HG03457 (cell line): Measurements from ENCODE around the gene SPTLC1.
"Not testable (repeated sequence)": the region's sequence is repeated elsewhere in the genome, so short reads cannot be mapped to it uniquely, and the experiment has no call there.

Experiments
- ATAC-seq: cut with Tn5 transposase; IDR thresholded peaks from one replicate; pipeline ENCODE4 v1.9.1; 2021; ENCODE audit warnings: moderate number of reproducible peaks; ENCODE audit not compliant: unreplicated experiment

The SPTLC1 gene

DNA sequence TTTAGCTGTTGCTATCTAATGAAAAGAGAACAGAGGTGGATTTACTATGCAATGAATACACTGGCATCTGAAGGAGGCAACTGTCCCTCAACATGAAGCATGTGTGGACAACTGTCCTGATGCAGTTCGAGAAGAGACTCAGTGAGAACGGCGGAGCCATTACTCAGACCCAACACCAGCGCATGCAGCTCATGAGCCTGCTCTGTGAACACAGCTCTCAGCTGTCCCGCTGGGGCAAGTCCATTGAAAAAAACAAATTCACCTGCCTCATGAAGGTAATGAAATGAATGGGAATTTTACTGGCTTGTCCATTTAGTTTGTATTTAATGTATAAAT lies 78.8 kb downstream of the SPTLC1 start:
- ATAC-seq = no peak

DNA sequence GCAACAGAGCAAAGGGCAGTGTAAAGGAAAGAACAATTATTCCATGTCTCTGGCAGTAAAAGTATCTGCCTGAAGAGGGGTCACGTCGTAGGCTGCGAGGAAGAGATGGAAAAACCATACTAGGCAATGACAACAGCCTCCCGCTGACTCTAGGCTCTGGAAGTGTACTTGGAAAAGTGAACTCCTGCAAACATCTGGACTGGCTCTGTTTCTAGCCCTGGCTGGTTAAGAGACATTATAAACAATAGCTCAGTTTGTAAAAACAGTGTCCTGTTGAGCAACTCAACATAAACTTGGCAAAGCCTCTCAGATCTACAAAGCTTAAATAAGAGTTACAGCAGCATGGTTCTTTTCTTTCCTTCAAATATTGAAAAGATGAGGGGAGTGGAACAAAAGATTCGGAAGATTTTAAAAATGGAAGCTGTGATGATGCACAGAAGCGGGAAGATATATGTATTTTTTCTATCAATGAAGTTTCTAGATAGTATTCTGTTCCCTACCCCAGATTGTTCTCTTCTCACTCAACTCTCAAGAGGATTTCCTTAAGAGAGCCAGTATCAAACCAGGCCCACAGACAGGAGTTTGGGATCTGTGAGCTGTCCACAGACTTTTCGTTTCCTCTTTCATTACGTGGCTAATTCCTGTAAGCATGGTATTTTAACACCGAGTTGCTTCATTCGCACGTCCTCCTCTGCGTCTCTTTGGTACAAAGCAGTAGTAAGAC lies 79.4 kb downstream of the SPTLC1 start:
- no peak for ATAC-seq

DNA sequence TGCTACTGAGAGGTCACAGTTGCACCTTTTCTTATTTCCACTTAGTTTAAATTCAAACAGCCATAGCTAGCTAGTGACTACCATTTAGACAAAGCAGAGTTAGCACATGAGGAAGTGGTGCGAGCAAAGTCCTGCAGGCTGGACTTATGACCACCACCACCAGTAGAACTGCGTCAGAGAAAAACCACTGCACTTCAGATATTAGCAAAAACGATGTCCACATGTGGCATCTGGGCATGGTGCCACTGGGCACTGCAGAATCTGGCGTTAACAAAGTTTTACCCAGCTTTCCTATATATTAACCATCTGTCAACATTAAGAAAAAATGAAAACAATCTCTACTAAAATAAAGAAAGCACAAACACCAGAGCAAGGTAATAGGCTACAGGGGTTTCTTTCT lies 80.1 kb downstream of the SPTLC1 start:
- no peak for ATAC-seq

DNA sequence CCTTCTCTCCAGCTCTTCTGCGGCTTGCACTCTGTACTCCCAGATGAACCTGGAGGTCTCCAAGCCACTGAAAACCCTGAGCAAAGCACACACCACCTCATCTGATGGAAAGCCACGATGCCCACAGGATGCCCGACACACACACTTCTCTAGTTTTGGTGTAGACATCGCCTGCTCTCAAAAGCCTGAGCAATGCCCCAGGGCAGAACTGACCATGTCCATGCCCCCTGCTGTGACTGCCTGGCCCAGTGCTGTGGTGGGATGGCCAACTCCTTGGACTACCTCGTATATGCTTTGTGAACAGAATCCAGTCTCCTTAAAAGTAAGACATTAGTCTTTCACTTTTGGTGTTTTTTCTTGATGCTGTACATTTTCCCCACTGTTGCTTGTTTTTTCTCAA lies 81.2 kb downstream of the SPTLC1 start:
- ATAC-seq = no peak

DNA sequence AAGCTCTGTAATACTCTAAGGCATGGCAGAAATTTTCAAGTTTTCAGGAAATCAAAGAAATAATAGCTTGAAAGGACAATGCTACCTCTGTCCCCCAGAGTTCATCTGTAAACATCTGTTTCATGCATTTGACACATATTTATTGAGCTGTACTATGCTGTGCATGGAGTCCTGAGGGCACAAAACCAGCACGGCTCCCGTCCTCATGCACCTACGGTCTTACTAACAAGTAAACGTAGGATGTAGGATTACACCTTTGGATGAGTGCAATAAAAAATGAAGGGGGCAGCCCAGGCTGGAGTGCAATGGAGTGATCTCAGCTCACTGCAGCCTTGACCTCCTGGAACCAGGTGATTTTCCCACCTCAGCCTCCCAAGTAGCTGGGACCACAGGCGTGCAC lies 81.9 kb downstream of the SPTLC1 start:
- no peak for ATAC-seq

DNA sequence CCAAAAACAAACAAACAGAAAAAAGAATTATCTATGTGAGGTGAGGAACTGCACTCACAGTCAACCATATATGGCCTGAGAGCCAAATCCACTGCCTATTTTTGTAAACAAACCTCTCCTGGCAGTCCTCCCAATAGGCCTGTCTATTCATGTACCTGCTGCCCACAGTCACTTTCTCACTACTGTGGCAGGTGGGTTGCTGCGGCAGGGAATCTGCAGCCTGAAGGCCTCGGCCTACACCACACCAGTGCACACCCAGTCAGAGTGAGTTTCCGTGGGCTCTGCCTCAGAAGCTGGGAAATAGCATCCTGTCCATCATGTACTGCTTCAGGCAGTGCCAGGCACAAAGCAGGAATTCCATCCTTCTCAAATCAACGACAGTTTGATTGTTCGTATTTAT lies 82.3 kb downstream of the SPTLC1 start:
- ATAC-seq = no peak

DNA sequence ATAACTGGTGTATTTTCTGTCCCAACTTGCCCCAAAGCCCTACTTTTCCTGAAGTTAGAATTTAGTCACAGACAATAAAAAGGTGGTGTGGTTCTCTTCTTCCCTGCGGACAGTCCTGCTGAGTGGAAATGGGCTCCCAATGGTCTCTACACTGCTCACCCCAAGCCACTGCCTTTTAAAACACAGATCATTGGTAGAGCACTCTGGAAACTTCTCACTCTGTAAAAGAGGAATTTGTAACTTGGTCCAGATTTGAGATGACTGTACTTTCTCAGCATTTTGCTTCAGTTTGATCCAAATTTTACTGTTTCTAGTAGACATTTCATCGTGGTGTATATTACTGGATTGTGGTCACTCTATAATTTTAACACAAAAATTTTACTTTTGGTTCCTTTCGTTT lies 84.8 kb downstream of the SPTLC1 start:
- ATAC-seq = no peak

DNA sequence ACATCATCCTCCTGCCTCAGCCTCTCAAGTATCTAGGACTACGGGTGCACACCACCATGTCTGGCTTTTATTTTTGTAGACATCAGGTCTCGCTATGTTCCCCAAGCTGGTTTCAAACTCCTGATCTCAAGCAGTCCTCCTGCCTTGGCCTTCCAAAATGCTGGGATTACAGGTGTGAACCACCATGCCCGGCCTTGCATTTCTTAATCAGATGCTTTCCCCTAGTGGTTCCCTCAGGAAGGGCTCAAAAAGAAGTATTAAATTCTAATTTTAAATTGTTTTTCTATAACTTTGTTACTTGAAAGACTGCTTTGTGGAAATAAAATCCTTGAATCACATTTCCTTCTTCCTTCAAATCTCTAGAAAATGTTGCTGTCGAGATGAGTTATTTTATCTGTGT lies 85.7 kb downstream of the SPTLC1 start:
- no peak for ATAC-seq

DNA sequence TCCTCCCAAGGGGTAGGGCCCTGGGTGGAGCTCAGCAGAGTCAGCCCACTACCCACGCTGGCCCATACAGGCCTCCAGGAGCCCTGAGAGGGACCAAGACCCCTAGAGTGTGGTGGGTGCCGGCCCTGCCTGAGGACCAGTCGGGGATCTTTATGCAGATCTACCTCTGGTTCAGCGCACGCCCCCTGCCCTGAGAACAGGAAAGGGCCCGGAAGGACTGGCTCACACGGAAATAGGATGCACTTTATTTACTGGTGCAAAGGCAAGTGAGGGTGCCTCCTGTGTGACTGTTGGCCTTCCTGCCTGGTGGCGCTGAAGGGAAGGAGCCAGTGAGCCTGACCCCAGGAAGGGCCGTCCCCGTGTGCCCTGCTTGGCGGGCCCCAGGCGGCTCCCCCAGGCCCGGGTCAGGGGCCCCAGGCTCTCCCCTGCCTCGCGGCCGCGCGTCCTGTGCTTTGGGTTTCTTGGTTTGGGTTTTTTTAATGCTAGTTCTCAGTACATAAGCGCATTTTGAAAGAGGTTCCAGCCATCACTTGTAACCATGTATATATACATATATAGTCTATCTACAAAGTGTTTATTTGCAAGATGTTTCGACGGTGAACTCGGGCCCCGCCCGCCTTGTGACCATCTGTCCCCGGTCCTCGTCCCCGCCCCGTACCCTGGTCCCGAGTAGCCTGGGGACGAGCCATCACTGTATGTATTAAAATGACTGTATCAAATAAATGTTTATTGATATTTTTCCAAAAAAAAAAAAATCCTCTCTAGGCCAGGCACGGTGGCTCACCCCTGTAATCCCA lies 88.8 kb downstream of the SPTLC1 start:
- no peak for ATAC-seq

DNA sequence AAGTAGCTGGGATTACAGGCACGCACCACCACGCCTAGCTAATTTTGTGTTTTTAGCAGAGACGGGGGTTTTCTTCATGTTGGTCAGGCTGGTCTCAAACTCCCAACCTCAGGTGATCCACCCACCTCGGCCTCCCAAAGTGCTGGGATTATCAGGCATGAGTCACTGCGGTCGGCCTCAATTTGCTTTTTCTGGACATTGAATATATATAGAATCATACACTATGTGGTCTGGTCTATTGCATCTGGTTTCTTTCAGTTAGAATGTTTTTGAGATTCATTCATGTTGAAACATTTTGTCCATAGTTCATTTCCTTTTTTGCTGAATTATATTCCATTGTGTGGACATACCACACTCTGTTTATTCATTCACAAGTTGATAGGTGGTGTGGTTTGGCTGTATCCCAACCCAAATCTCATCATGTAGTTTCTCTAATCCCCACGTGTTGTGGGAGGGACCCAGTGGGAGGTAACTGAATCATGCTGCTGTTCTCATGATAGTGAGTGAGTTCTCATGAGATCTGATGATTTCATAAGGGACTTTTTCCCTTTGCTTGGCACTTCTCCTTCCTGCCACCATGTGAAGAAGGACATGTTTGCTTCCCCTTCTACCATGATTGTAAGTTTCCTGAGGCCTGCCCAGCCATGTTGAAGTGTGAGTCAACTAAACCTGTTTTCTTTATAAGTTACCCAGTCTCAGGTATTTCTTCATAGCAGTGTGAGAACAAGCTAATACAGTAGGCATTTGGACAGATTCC lies 93.2 kb downstream of the SPTLC1 start:
- ATAC-seq = not testable (repeated sequence)

DNA sequence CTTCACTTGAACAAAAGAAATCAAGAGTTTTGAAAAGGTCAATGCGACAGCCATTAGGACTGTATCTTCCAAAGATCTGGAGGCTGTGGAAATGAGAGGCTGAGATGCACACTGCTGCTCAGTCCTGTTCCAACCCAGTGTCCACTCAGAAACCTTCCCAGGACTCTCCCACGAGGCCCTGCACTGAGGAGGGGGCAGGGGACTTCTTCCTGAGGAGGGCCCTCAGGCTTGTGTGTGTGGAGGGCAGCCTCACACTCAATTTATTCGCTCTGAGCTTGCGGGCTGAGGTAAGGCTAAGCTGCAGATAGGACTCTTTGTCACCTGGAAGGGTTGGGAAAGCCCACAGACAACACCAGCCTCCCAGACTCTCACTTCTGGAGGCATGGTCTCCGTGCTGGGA lies 95.6 kb downstream of the SPTLC1 start:
- no peak for ATAC-seq

DNA sequence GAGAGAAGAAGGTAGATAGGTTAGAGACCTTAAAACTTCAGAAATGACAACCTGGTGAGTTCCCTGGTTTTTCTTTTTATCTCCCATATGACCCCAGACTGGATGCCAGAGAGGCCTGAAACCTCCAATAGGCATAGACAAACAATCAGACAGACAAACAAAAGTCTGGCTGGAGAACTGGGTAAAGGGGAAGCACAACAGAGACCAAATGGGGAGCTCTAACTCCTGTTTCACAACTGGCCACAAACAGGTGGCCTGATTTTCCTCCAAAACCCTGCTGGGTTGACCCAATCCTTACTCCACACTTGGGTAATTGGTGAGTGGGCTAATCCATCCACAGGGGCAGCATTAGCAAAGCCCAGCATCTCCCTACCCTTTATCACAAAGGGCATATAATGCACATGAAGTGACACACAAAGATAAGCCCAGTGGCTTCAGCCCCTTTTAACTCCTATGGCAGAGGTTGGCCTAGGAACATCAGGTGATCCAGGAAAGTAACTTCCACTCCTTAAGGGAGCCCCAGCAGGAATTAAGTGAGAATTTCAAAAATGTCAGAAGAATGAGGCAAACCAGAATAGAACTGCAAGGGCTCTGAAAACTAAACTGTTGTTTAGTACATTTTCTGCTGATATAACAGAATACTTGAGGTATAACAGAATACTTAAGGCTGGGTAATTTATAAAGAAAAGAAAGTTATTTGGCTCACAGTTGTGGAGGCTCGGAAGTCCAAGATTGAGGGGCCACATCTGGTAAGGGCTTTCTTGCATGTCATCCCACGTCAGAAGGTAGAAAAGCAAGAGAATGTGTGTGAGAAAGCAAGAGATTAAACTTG lies 104.3 kb downstream of the SPTLC1 start:
- ATAC-seq = no peak

DNA sequence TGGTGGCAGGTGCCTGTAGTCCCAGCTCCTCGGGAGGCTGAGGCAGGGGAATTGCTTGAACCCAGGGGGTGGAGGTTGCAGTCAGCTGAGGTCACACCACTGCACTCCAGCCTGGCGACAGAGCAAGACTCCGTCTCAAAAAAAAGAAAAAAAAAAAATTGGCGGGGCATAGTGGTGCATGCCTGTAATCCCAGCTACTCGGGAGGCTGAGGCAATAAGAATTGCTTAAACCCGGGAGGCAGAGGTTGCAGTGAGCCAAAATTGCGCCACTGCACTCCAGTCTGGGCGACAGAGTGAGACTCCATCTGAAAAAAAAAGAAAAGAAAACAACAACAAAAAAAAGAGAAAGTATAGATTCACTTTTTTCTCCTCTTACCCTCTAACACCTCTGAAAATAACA lies 105.0 kb downstream of the SPTLC1 start:
- ATAC-seq = not testable (repeated sequence)

DNA sequence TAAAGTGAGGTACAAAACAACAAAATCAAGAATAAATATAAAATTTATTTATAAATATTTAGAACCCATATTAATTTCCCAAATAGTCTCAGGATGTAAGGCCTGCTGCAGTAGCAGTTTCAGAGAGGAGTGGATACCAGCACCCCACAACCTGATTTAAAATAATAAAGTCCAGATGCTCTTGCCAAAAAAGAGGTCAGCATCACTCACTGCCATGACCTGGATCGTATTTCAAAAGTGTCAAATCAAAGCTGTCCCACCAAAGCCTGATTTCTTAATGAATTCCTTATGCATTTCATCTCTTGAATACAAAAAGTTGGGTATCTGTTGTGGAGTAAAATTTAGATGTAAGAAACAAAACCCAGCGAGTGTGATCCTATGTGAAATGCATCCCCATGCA lies 107.2 kb downstream of the SPTLC1 start:
- ATAC-seq = no peak

DNA sequence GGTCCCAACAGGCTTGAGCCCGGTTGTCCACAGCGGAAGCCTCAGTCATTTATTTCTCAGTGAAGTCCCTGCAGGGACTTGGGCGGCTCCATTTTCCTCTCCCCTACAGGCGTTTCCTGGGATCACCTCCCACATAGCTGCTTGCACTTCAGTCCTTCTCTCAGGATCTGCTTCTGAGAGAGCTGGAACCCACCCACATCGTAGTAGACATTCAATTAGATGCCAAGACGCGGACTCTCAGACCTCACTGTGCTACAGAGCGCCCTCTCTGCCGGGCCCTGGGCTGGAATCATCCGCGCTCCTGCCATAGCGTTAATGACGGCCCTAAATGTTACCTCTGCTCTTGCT lies 111.2 kb downstream of the SPTLC1 start:
- ATAC-seq = no peak

DNA sequence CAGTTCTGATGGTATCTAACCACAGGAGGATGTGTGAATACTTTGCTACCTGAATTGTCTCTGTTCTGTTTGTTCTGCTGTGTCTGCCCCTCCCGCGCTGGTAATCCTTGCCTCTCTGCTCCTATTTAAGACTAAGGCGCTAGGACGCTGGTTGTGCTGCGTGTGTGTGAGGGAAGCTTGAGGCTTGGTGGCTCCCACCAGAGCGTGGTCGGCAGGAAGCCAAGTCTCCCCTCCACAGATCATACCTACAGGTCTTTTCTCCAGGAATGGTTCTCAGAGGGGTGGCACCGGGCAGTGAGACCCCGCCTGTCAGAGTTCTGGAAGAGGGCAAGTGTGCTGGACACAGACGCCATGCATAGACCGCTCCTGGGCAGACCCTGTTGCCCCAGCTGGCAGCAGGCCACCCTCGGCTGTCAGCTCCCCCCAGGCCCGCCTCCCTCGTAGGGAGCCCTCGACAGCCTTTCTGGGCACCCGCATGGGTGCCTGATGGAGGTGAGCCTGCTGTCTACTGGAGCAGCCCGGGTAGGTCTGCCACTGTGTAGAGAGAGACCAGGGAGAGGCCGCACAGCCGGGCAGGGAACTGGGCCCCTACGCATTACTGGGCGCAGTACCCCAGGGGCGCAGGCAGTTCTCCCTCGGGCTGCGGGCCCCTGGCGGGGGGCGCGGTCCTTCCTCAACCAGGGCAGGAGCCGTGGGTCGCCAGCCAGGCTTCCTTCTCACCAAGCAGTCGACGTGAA lies 111.7 kb downstream of the SPTLC1 start:
- ATAC-seq = no peak

DNA sequence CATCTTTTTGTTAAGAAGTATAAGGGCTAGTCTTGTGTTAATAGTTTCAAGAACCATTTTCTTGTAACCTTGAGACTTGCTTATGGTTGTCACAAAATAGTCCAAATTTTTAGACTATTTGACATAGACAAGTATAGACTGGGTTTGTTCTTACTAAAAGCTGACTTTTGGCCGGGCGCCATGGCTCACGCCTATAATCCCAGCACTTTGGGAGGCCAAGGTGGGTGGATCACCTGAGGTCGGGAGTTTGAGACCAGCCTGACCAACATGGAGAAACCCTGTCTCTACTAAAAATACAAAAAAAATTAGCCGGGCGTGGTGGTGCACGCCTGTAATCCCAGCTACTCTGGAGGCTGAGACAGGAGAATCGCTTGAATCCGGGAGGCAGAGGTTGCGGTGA lies 113.3 kb downstream of the SPTLC1 start:
- ATAC-seq = not testable (repeated sequence)

DNA sequence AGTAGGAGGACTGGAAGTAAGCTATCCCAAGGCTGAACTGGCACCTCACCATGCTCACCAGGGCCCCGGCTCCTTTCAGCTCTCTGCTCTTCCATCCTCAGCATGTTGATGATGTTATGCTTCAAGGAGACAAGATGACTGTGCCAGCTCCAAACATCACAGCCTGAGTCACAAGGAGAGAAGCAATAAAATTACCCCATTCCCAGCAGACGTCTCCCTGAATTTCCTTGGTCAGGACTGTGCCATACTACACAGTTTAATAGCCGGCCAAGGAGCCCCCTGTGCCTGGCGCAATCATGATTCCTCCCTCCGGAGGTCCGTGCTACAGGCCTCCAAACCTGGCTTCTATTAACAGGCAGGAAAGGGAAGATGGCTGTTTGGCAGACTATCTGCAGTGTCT lies 114.0 kb downstream of the SPTLC1 start:
- ATAC-seq = no peak

DNA sequence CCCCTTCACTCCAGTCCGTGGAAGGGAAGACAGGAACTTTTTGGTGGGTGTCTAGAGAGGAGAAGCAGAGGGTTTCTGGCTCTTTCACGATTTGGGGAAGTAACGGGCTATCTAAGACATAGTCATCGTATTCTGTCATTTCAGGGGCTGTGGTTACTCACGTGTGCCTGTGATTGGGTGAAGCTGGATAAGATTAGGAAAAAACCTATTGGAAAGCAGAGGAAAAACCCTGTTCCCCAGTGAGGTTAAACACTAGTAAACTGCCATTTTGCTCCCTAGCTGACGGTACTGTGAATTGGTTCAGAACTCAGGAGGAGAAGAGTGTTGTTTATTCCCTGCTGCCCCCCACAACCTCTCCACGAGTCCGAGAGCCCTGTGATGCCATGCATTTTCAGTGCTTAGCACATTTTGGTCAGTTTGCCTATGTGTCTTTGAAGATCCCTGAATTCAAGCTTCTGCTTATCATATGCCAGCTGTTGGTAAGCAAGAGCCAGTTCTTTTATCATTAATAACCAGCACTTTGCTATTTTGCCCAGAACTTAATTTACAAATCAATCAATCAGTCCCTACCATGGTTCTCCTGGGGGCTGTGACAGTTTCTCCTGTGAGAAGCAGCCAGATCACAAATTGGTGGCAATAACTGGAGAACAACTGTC lies 120.1 kb downstream of the SPTLC1 start:
- no peak for ATAC-seq

DNA sequence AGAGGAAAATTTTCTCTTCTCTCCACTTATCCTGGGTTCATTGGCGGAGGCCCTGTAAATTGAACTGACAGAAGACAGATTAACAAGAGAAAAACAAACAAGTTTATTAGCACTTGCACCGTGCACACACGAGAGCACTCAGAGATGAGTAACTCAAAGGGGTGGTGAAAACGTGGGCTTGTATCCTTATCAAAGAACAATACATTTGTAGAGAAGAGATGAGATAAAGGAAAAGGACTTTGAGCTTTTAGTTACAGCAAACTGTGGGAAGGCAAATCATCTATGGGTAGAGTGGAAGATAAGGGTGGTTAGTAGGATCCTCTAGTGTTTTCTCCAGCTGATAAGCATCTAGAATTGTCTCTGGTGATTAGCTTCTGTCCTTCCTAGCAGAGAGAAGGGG lies 120.8 kb downstream of the SPTLC1 start:
- no peak for ATAC-seq
